GM19193 (cell line): Measurements from ENCODE around the gene WDR1.

Experiments
- POLR2A ChIP-seq: IDR thresholded peaks from 4 replicates; pipeline ENCODE4 v1.6.1; 2011; ENCODE audit not compliant: insufficient read depth, insufficient read length; ENCODE audit errors: extremely low read depth

Gene WDR1

DNA sequence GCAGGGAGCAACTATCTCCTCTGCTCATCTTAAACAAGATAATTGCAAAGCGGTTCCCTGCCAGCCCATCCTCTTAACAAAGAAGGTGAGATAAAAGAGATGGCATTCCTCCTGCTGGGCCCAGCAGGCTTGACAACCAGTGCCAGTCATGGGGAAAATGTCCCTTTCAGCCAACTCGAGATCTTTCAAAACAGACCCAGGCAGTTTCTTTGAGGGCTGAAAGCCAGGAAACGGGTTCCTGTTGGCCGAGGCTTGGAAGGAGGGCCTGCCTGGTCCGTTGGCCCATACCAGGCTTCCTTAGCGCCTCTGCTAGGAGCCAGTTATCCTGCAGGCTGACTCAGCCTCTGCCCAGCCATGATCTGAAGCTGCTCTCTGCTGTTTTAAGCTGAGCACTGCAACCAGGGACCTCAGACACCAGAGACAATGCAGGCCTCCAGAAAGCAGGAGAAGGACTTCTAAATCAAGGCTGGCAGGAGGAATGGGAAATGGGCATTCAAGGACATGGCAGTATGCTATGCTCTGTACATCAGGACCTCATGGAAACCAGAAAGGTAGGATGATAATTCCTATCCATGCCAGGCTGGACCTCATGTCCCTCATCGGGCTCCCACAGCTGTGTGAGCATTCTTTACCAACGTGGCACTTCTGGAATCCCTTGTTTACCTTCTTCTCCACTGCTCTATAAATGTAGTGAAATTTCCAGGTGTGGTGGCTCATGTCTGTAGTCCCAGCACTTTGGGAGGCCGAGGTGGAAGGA is 52.9 kb downstream of the WDR1 start:
- no peak for TF ChIP-seq POLR2A

GRCh38 chr4:10061650-10062415 is 54.8 kb downstream of the WDR1 start:
- TF ChIP-seq POLR2A: no peak

- no peak for TF ChIP-seq POLR2A
These were observed 58.2 kb downstream of the WDR1 start for GRCh38 chr4:10058371-10058770.

GRCh38 chr4:10057023-10057395 is 59.6 kb downstream of the WDR1 start:
- no peak for TF ChIP-seq POLR2A

- TF ChIP-seq POLR2A: no peak
These were observed 60.1 kb downstream of the WDR1 start for GRCh38 chr4:10056334-10057022.

DNA sequence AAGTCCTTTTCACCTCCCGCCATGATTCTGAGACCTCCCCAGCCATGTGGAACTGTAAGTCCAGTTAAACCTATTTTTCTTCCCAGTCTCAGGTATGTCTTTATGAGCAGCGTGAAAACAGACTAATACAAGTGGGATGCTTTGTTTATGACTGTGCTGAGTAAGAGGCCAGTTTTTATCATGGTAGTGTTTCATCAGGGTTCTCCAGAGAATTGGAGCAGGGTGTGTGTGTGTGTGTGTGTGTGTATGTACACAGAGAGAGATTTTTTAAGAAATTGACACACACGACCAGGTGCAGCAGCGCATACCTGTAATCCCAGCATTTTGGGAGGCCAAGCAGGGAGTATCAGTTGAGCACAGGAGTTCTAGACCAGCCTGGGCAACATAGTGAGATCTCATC is 60.7 kb downstream of the WDR1 start:
- no peak for TF ChIP-seq POLR2A

- no peak for TF ChIP-seq POLR2A
These were observed 62.0 kb downstream of the WDR1 start for GRCh38 chr4:10054571-10055041.

DNA sequence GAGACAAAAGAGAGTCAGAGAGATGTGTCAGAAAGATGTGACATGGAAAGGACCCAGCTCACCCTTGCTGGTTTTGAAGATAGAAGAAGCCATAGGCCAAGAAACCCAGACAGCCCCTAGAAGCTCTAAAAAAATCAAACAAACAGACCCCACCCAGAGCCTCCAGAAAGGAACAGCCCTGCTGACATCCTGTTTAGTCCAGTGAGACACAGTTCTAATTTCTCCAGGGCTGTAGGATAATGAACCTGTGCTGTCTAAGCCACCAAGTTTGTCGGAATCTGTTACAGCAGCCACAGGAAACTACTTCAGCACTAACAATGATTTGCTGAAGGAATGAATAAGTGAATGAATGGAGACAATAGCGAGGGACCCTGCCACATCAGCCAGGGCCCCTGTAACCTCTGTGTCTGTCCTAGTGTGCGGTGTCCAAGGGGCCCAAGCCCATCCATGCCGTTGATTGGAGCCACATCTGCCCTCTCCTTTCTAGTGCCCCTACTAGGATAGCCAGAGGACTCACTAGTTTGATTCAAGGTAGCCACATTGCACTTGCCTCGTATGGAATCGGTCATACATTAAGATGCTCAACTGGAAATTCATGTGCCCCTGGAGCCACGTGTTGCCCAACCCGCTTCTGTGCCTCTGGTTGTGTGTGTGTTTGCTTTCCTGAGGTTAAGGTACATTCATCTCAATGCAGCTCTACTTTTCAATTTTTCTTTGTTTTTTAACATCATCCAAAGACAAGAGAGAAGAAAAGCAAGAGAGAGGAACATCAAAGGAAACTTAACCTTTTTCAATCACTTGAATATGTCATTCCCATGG is 62.8 kb downstream of the WDR1 start:
- no peak for TF ChIP-seq POLR2A

DNA sequence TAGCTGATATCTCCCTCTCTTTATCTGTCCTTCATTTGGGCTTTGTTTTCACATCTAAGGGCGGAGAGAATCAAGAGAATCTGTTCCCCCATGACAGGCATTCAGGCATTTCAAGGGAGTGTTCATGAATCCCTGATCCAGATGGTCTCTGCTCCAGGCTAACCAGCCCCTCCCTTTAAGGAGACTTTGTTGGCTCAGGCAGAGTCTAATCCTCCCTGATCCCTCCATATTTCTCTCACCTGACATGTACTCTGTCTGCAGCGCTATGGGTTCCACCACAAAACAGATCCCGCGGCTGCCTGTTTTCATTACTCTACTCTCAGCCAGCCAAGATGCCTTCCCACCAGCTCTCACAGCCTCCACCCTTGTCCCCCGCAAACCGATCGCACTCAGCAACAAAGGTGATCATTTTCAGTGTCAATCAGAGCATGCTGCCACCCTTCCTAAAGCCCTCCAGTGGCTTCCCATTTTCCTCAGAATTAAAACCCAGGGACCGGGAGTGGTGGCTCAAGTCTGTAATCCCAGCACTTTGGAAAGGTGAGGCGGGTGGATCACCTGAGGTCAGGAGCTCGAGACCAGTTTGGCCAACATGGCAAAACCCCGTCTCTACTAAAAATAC is 65.0 kb downstream of the WDR1 start:
- no peak for TF ChIP-seq POLR2A

- TF ChIP-seq POLR2A: no peak
These were observed 65.9 kb downstream of the WDR1 start for GRCh38 chr4:10050721-10051120.

DNA sequence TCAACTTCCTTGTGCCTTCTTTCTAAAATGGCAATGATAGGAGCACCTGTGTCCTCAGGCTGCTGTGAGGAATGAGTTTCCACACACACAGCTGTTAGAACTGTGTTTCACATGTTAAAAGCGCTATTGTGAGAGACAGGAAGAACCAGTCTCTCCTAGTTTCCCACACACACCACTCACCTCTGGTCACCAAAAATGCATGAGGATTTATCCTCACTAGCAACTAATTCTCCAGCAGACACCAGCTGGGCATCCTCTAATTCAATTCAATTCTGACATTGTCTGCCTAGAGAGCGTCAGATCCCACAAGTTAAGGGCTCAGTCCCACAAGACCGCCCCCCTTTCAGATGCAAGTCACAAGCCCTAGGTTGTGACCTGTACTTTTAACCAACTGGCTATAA is 66.3 kb downstream of the WDR1 start:
- no peak for TF ChIP-seq POLR2A

DNA sequence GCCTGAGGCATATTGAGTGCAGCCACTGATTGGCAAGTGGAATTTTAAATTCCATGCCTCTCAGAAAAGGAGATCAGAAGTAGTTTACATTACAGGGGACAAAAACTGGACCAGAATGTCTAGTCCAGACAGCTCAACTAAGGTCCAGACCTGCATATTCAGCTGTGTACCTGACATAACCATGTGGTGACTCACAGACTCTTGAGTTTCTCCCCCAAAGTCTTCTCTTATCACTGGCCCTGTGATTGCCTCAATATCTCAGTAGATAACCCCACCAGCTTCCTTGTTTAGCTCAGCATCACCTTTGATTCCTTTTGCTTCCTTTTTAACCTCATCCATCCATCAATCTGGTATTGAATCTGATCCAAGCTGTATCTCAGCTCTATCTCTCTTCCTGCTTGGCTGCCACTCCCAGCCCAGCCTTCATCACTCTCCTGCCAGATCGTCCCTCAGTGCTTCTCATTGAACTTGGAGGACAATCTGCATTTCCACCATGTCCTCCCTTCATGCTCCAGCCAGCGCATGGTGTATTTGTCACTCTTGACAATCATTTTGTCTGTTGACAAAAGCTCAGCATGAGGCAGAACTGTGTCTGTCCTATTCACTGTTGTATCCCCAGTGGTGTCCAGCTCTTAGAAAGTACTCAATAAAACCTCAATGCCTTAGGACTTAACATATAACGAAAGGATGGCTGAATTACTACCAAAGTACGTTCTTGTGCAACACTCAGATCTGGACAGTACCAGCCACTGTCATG is 67.5 kb downstream of the WDR1 start:
- no peak for TF ChIP-seq POLR2A

GRCh38 chr4:10047967-10048366 is 68.6 kb downstream of the WDR1 start:
- no peak for TF ChIP-seq POLR2A

DNA sequence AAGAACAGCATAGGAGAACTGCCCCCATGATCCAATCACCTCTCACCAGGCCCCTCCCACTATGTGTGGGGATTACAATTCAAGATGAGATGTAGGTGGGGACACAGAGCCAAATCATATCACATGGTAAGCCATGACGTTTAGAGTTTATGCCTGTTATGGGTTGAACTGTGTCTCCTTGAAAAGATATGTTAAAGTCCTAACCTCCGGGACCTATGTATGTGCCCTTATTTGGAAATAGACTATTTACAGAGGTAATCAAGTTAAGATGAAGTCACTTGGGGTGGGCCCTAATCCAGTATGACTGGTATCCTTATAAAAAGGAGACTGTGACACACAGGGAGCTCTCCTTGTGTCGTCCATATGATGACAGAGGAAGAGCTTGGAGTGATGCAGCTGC is 70.1 kb downstream of the WDR1 start:
- no peak for TF ChIP-seq POLR2A
